Measurements from ENCODE around the gene CCDC127.

- no peak for TF ChIP-seq ZNF562 (CRISPR knock-in tag; IDR thresholded peaks at IDR 0.05; ENCODE audit: borderline replicate concordance)
- TF ChIP-seq SNAI1 (CRISPR knock-in tag; IDR thresholded peaks at IDR 0.05; ENCODE audit: borderline replicate concordance), result no peak
- TF ChIP-seq STAG1 (CRISPR knock-in tag; IDR thresholded peaks at IDR 0.05), result no peak
- TF ChIP-seq CBFB (CRISPR knock-in tag; IDR thresholded peaks at IDR 0.05), result no peak
- no peak for TF ChIP-seq CTCF (CRISPR knock-in tag; IDR thresholded peaks at IDR 0.05)
These were observed 55.2 kb downstream of the CCDC127 start for GRCh38 chr5:162565-163337.

Data from HepG2 (cell line).